Stimulated activated naive CD8-positive, alpha-beta T cell treated with anti-CD3 and anti-CD28 coated beads, Interleukin-15, amount 100 ng/mL, for 72 hours (primary cell): ENCODE data around the gene ANAPC15.
"Not testable (repeated sequence)": the region's sequence is repeated elsewhere in the genome, so short reads cannot be mapped to it uniquely, and the experiment has no call there.

Experiments used
- ATAC-seq: fragments of 150-1000 bp; cut with Tn5 transposase; 2 replicates; pipeline ENCODE4 v1.10.0; 2021; ENCODE audit warnings: mild to moderate bottlenecking, moderate library complexity
- DNase-seq, 2 donors: peaks; one replicate each; pipeline ENCODE4 v3.0.0; 2021 to 2022
- H3K27ac Mint-ChIP-seq, 2 donors: one replicate each; pipeline ENCODE4 v1.8.0; 2022; ENCODE audit warnings: mild to moderate bottlenecking in 2 of 2, mixed read lengths in 2 of 2, moderate library complexity in 2 of 2
- H3K27me3 Mint-ChIP-seq: one replicate; pipeline ENCODE4 v1.8.0; 2022; ENCODE audit warnings: mixed read lengths
- H3K4me1 Mint-ChIP-seq: one replicate; pipeline ENCODE4 v1.8.0; 2022; ENCODE audit warnings: mild to moderate bottlenecking, mixed read lengths
- H3K4me3 Mint-ChIP-seq, 2 donors: one replicate each; pipeline ENCODE4 v1.8.0; 2022; ENCODE audit warnings: mild to moderate bottlenecking in 2 of 2, mixed read lengths in 2 of 2, moderate library complexity in 1 of 2
- H3K9me3 Mint-ChIP-seq, 2 donors: one replicate each; pipeline ENCODE4 v1.8.0; 2022; ENCODE audit warnings: mixed read lengths in 2 of 2

Gene ANAPC15

GRCh38 chr11:72112143-72112977 lies at the start of gene ANAPC15:
Gene ANAPC15, minus strand, starts transcription at chr11:72112695. Its CDS starts 1,419 bp downstream, at chr11:72111276.
- DNase-seq (peak; percentile 95 to 98), ATAC-seq (peak; percentile 93)
- peak within 1 kb of the TSS; percentile 98 to 100 for H3K27ac Mint-ChIP-seq
- peaks cover 0 to 6% of the 10 kb centered on the region in 2 donors for H3K9me3 Mint-ChIP-seq
- H3K4me3 Mint-ChIP-seq = peak within 1 kb of the TSS; percentile 88 to 96
- H3K27me3 Mint-ChIP-seq = no peaks in the 10 kb centered on the region
- peaks cover 17% of the 10 kb centered on the region for H3K4me1 Mint-ChIP-seq

DNA sequence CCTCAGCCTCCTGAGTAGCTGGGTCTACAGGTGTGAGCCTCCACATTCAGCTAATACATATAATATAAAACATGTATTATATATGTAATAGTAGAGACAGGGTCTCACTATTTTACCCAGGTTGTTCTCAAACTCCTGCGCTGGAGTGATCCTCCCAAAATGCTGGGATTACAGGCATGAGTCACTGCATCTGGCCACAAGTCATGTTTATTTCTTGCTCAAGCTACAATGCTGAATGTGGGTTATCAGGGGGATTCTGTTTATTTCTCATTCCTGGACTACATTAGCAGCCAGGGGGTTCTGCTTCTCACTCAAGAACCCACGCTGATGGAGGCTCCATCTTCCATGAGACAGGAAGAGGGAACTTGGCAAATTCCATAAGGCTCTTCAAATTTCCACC lies 47.8 kb upstream of the ANAPC15 start:
- H3K27me3 Mint-ChIP-seq = peaks cover 21% of the 10 kb centered on the region
- no peak overlapping the region for H3K4me3 Mint-ChIP-seq
- H3K4me1 Mint-ChIP-seq = no peaks in the 10 kb centered on the region
- no peak overlapping the region for H3K27ac Mint-ChIP-seq
- ATAC-seq = no peak
- H3K9me3 Mint-ChIP-seq = no peaks in the 10 kb centered on the region
- no peak for DNase-seq

DNA sequence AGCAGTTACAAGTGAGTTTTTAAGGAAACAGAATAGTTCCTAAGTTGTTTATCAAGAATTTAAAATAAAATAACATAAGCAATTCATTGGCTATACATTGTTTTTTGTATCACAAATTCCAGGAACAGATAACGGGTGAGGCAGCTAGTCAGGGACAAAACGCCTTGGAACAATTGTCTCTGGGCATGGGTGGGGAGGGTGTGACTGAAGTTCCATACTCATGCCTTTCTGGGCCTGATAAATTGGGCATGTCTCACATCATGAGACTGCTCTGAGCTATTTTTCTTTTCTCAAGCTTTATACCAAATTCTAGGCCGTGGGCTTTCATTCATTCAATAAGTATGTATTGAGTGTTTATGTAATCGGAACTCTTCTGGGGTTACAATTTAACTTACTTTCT lies 44.6 kb upstream of the ANAPC15 start:
- H3K9me3 Mint-ChIP-seq = no peaks in the 10 kb centered on the region
- no peaks in the 10 kb centered on the region for H3K4me1 Mint-ChIP-seq
- DNase-seq (no peak), ATAC-seq (no peak)
- peaks cover 32% of the 10 kb centered on the region for H3K27me3 Mint-ChIP-seq
- H3K27ac Mint-ChIP-seq = no peak overlapping the region
- H3K4me3 Mint-ChIP-seq = no peak overlapping the region

DNA sequence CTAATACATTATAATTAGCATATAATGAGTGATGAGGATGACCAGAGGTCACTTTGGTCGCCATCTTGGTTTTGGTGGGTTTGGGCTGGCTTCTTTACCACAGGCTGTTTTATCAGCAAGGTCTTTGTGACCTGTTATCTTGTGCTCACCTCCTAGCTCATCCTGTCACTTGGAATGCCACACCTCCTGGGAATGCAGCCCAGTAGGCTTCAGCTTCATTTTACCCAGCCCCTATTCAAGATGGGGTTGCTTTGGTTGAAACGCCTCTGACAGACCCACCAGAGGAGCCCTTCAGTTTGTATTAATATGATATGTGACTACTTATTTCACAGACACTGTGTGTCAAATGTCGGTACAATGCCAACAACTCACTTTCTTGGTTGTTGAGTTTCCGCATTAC lies 43.3 kb upstream of the ANAPC15 start:
- Mint-ChIP-seq H3K27ac (no peak overlapping the region), H3K9me3 (no peaks in the 10 kb centered on the region), H3K4me1 (no peaks in the 10 kb centered on the region), H3K4me3 (no peak overlapping the region), H3K27me3 (peaks cover 24% of the 10 kb centered on the region)
- no peak for DNase-seq
- no peak for ATAC-seq

- H3K27me3 Mint-ChIP-seq = peaks cover 24% of the 10 kb centered on the region
- no peak for DNase-seq
- no peak for ATAC-seq
- H3K9me3 Mint-ChIP-seq = no peaks in the 10 kb centered on the region
- no peak overlapping the region for H3K27ac Mint-ChIP-seq
- no peak overlapping the region for H3K4me3 Mint-ChIP-seq
- H3K4me1 Mint-ChIP-seq = no peaks in the 10 kb centered on the region
Observed at GRCh38 chr11:72154816-72155215, 42.3 kb upstream of the ANAPC15 start.

DNA sequence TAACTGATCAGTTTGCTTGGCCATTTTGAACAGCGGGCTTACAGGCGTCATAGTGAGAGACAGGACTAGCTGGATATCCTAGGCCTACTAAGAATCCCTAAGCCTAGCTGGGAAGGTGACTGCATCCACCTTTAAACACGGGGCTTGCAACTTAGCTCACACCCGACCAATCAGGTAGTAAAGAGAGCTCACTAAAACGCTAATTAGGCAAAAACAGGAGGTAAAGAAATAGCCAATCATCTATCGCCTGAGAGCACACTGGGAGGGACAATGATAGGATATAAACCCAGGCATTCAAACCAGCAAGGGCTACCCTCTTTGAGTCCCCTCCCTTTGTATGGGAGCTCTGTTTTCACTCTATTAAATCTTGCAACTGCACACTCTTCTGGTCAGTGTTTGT lies 41.4 kb upstream of the ANAPC15 start:
- not testable (repeated sequence) for H3K4me3 Mint-ChIP-seq, H3K4me1 Mint-ChIP-seq, ATAC-seq, H3K27ac Mint-ChIP-seq, DNase-seq, H3K9me3 Mint-ChIP-seq
- H3K27me3 Mint-ChIP-seq = peaks cover 15% of the 10 kb centered on the region

GRCh38 chr11:72150882-72151281 lies 38.4 kb upstream of the ANAPC15 start:
- no peaks in the 10 kb centered on the region for H3K9me3 Mint-ChIP-seq
- ATAC-seq (no peak), DNase-seq (no peak)
- peaks cover 11% of the 10 kb centered on the region for H3K27me3 Mint-ChIP-seq
- no peaks in the 10 kb centered on the region for H3K4me1 Mint-ChIP-seq
- no peak overlapping the region for H3K4me3 Mint-ChIP-seq
- H3K27ac Mint-ChIP-seq = no peak overlapping the region

DNA sequence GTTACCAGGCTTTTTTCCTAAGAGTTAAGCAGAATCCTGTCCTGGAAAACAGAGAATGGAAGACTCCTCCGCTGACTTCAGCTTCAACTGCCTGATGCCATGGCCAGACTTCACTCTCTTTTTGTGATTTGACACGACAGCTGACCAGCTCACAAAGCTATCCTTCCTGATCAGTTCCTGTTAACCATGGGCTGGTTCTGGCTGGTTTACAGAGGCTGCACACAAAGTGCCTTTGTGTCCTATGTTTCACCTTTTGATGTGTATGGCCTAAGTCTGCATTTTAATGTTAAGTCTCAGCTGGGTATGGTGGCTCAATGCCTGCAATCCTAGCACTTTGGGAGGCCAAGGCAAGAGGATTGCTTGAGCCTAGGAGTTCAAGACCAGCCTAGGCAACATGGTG lies 34.1 kb upstream of the ANAPC15 start:
- Mint-ChIP-seq H3K27ac (no peak overlapping the region), H3K4me1 (no peaks in the 10 kb centered on the region), H3K9me3 (no peaks in the 10 kb centered on the region), H3K27me3 (no peaks in the 10 kb centered on the region), H3K4me3 (no peak overlapping the region)
- DNase-seq = no peak
- no peak for ATAC-seq

DNA sequence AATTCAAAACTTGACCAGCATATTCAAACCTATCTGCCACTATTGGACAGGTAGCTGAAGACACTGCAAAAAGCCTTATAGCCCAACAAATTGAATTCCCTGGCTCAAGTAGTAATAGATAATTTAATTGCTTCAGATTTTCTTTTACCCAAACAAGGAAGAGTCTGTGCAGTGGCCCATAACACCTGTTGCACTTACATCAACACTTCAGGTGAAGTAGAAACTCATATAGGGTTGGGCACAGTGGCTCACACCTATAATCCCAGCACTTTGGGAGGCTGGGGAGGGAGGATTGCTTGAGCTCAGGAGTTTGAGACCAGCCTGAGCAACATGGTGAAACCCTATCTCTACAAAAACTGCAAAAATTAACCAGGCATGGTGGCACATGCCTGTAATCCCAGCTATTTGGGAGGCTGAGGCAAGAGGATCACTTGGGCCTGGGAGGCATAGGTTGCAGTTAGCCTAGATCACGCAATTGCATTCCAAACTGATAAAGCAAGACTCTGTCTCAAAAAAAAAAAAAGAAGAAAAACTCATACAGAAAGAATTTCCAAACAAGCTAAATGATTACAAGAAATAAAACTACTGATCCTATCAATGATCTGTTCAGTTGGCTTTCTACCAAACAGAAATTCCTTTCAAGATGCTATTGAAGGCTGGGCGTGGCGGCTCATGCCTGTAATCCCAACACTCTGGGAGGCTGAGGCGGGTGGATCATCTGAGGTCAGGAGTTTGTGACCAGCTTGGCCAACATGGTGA lies 32.5 kb upstream of the ANAPC15 start:
- DNase-seq = no peak
- no peak for ATAC-seq
- no peaks in the 10 kb centered on the region for H3K27me3 Mint-ChIP-seq
- no peak overlapping the region for H3K4me3 Mint-ChIP-seq
- no peak overlapping the region for H3K27ac Mint-ChIP-seq
- no peaks in the 10 kb centered on the region for H3K9me3 Mint-ChIP-seq
- H3K4me1 Mint-ChIP-seq = no peaks in the 10 kb centered on the region

DNA sequence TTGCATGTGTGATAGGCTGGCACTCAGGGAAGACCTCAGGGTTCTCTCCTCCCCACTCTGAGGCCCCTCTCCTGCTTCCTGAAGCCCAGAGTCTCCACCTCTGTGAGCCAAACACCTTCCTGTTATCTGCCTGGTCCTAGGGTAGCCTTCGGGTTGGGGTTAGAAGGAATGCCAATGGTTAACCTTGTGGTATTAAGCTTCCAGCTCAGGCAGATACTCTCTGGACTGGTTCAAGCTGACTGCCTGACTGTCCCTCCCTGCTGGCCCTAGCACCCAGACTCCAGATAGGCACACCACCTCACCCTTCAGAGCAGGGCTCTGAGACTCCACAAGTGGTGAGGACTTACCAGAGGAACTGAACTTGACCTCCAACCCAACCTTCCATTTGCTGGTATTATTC lies 30.0 kb upstream of the ANAPC15 start:
- not testable (repeated sequence) for H3K4me1 Mint-ChIP-seq, H3K4me3 Mint-ChIP-seq, H3K27me3 Mint-ChIP-seq, ATAC-seq, DNase-seq, H3K27ac Mint-ChIP-seq, H3K9me3 Mint-ChIP-seq

DNA sequence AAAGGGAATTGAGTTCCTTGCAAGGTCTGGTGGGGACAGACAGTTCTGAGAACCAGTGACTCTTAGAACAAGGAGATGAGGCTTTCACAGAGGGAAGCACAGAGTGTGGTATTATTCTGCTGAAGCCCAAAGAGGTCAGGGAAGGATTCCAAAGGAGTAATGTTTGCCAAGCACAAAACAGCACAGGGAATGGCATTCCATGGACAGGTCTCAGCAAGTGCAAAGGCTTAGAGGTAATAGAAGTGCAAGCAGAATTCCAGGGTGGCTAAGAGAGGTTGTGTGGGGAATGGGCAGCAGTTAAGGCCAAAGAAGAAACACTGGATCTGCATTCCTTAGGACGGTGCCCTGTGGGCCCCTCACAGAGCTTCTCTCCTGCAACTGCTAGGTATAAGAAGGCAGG lies 29.6 kb upstream of the ANAPC15 start:
- not testable (repeated sequence) for DNase-seq, H3K4me3 Mint-ChIP-seq, H3K4me1 Mint-ChIP-seq, ATAC-seq, H3K27me3 Mint-ChIP-seq, H3K27ac Mint-ChIP-seq, H3K9me3 Mint-ChIP-seq

DNA sequence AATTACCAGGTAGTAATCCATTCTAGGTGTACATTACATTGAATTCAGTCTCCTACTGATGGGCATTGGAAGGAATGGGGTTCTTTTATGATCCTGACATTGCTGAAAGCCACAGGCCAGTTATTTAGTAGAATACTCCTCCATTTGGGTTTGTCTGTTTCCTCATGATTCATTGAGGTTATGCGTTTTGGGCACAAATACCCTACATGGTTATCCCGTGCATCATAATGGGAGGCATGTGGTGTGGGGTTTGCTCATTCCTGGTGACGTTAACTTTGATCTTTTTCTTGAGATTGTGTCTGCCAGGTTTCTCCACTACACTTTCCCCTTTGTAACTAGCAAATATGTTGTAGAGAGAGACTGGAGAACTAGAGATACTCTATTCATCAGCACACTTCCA lies 28.6 kb upstream of the ANAPC15 start:
- H3K9me3 Mint-ChIP-seq = no peaks in the 10 kb centered on the region
- no peak overlapping the region for H3K4me3 Mint-ChIP-seq
- peaks cover 7% of the 10 kb centered on the region for H3K4me1 Mint-ChIP-seq
- H3K27me3 Mint-ChIP-seq = no peaks in the 10 kb centered on the region
- ATAC-seq = peak; percentile 81
- DNase-seq = peak in 1 of 2 donors; percentile 47
- H3K27ac Mint-ChIP-seq = peak overlapping the region in 1 of 2 donors; percentile 28

DNA sequence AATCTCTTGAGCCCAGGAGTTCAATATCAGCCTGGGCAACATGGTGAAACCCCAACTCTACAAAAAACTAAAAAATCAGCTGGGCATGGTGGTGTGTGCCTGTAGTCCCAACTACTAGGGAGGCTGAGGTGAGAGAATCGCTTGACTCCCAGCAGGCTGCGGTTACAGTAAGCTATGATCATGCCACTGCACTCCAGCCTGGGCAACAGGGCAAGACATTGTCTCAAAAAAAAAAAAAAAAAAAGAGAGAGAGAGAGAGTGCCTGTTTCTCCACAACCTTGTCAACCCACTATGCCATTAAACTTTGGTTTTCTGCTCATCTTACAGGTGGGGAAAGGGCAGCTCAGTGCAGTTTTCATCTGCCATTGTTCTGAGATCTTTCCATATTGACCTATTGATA lies 28.2 kb upstream of the ANAPC15 start:
- no peak overlapping the region for H3K27ac Mint-ChIP-seq
- H3K4me3 Mint-ChIP-seq = no peak overlapping the region
- DNase-seq = no peak
- no peaks in the 10 kb centered on the region for H3K9me3 Mint-ChIP-seq
- peak; percentile 24 for ATAC-seq
- peaks cover 8% of the 10 kb centered on the region for H3K4me1 Mint-ChIP-seq
- no peaks in the 10 kb centered on the region for H3K27me3 Mint-ChIP-seq

DNA sequence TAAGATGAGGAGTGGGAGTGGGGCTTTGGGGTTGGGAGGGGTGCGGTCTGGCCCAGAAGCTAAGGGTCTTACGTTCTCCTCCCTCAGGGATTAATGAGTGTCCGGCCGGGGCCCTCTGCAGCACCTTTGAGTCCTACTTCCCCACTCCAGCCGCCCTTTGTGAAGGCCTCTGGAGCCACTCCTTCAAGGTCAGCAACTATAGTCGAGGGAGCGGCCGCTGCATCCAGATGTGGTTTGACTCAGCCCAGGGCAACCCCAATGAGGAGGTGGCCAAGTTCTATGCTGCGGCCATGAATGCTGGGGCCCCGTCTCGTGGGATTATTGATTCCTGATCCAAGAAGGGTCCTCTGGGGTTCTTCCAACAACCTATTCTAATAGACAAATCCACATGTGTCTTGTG lies 27.0 kb upstream of the ANAPC15 start:
- Mint-ChIP-seq H3K27me3 (no peaks in the 10 kb centered on the region), H3K27ac (no peak overlapping the region), H3K4me3 (no peak overlapping the region), H3K9me3 (no peaks in the 10 kb centered on the region), H3K4me1 (peaks cover 8% of the 10 kb centered on the region)
- DNase-seq (no peak), ATAC-seq (no peak)

DNA sequence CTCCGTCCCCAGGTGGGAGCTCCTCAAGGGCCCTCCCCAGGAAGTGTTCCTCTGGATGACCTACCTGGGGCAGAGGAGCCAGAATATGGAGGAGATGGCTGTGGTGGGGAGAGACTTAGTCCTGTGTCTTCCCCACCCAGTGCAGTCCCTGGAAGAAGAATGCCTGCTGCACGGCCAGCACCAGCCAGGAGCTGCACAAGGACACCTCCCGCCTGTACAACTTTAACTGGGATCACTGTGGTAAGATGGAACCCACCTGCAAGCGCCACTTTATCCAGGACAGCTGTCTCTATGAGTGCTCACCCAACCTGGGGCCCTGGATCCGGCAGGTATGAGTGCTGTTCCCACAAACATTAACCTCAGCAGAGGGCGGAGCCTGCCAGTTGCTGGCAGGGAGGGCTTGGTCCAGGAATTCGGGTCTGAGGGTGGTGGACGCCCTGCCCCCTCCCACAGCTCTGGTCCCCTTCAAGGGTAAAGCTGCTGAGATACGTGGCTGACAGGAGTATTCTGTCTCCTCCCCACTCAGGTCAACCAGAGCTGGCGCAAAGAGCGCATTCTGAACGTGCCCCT lies 26.4 kb upstream of the ANAPC15 start:
- H3K4me1 Mint-ChIP-seq = peaks cover 8% of the 10 kb centered on the region
- H3K4me3 Mint-ChIP-seq = no peak overlapping the region
- H3K27ac Mint-ChIP-seq = no peak overlapping the region
- ATAC-seq = no peak
- no peaks in the 10 kb centered on the region for H3K27me3 Mint-ChIP-seq
- DNase-seq = no peak
- no peaks in the 10 kb centered on the region for H3K9me3 Mint-ChIP-seq

GRCh38 chr11:72136684-72137262 lies 24.3 kb upstream of the ANAPC15 start:
- Mint-ChIP-seq H3K4me1 (peaks cover 8% of the 10 kb centered on the region), H3K27ac (no peak overlapping the region), H3K27me3 (peaks cover 8% of the 10 kb centered on the region), H3K9me3 (no peaks in the 10 kb centered on the region), H3K4me3 (no peak overlapping the region)
- peak; percentile 89 for ATAC-seq
- DNase-seq = peak in 1 of 2 donors; percentile 31
